ENCODE results near the gene DLG2.

Gene DLG2

GRCh38 chr11:83864412-83865057, 1762.6 kb downstream of the DLG2 start:
- no peak for DNase-seq

GRCh38 chr11:83863272-83863671, 1763.9 kb downstream of the DLG2 start:
- DNase-seq: no peak

GRCh38 chr11:83862691-83863090, 1764.5 kb downstream of the DLG2 start:
- no peak for DNase-seq

- no peak for DNase-seq
Observed at GRCh38 chr11:83862033-83862432, 1765.1 kb downstream of the DLG2 start.

GRCh38 chr11:83858694-83859093, 1768.5 kb downstream of the DLG2 start:
- no peak for DNase-seq

GRCh38 chr11:83855237-83855636, 1771.9 kb downstream of the DLG2 start:
- DNase-seq: no peak

- no peak for DNase-seq
Observed at GRCh38 chr11:83852775-83853442, 1774.2 kb downstream of the DLG2 start.

- DNase-seq: no peak
Observed at GRCh38 chr11:83852012-83852411, 1775.1 kb downstream of the DLG2 start.

- DNase-seq: no peak
Observed at GRCh38 chr11:83847467-83848034, 1779.6 kb downstream of the DLG2 start.

GRCh38 chr11:83845797-83846196, 1781.3 kb downstream of the DLG2 start:
- no peak for DNase-seq

- no peak for DNase-seq
Observed at GRCh38 chr11:83840326-83840725, 1786.8 kb downstream of the DLG2 start.

GRCh38 chr11:83836883-83837654, 1790.1 kb downstream of the DLG2 start:
- peak; percentile 79 for DNase-seq

GRCh38 chr11:83836065-83836464, 1791.1 kb downstream of the DLG2 start:
- no peak for DNase-seq

- no peak for DNase-seq
Observed at GRCh38 chr11:83835423-83835822, 1791.7 kb downstream of the DLG2 start.

- DNase-seq: no peak
Observed at GRCh38 chr11:83831929-83832328, 1795.2 kb downstream of the DLG2 start.

GRCh38 chr11:83827940-83828554, 1799.1 kb downstream of the DLG2 start:
- peak; percentile 79 for DNase-seq

- no peak for DNase-seq
Observed at GRCh38 chr11:83827520-83827919, 1799.6 kb downstream of the DLG2 start.

GRCh38 chr11:83826078-83826477, 1801.1 kb downstream of the DLG2 start:
- no peak for DNase-seq

- no peak for DNase-seq
Observed at GRCh38 chr11:83823461-83824025, 1803.6 kb downstream of the DLG2 start.

GRCh38 chr11:83819931-83820549, 1807.1 kb downstream of the DLG2 start:
- DNase-seq: peak; percentile 83

GRCh38 chr11:83818349-83818748, 1808.8 kb downstream of the DLG2 start:
- DNase-seq: no peak

- DNase-seq: peak; percentile 65
Observed at GRCh38 chr11:83816572-83817187, 1810.5 kb downstream of the DLG2 start.
